DMS153 treated with DMSO at 0.1 percent for 48 hours (cell line): Measurements from ENCODE around the gene JMJD8.

Experiments used
- DNase-seq: peaks from one replicate; lab custom pipeline; 2025; ENCODE audit not compliant: unreplicated experiment; lab: John Stamatoyannopoulos, UW

The JMJD8 gene

DNA sequence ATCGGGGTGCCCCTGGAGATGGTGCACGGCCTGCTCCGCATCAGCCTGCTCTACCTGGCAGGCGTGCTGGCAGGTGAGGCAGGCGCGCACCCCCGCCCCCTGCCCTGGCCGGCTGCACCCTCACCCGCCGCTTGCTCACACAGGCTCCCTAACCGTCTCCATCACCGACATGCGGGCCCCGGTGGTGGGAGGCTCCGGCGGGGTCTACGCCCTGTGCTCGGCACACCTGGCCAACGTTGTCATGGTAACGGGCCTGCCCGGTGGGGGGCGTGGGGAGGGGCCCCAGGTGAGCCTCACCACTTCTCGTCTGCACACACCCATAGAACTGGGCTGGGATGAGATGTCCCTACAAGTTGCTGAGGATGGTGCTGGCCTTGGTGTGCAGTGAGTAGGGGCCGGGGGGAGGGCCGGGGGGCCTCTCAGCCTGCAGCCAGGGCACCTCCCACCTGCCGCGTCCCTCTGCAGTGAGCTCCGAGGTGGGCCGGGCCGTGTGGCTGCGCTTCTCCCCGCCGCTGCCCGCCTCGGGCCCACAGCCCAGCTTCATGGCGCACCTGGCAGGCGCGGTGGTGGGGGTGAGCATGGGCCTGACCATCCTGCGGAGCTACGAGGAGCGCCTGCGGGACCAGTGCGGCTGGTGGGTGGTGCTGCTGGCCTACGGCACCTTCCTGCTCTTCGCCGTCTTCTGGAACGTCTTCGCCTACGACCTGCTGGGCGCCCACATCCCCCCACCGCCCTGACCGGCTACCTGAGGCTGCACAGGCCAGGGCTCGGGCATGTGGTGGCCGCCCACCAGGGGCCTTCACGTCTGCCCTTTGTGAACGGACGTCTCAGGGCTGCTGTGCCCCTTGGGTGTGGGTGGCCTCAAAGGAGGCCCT is 6.6 kb downstream of the JMJD8 start:
- no peak for DNase-seq

DNA sequence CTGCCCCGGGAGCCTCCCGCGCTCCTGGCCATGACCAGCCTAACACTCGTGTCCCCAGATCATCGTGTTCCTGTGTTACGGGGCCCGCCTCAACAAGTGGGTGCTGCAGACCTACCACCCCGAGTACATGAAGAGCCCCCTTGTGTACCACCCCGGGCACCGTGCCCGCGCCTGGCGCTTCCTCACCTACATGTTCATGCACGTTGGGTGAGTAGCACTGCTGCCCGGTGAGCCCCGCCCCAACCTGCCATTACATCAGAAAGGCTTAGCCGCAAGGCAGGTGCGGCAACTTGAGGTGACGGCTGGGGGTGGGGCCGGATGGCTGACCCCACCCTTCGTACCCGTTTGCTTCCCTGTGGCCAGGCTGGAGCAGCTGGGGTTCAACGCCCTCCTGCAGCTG is 7.2 kb downstream of the JMJD8 start:
- DNase-seq: peak; percentile 77

DNA sequence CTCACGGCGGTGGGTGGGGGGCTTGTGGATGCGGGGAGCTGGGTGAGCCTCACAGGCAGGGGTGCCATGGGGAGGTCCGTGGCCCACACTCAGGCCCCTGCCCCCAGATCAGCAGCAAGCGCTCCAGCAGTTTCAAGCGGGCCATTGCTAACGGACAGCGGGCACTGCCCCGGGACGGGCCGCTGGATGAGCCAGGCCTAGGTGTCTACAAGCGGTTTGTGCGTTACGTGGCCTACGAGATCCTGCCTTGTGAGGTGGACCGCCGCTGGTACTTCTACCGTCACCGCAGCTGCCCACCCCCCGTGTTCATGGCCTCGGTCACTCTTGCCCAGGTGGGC is 7.6 kb downstream of the JMJD8 start:
- DNase-seq: no peak

DNA sequence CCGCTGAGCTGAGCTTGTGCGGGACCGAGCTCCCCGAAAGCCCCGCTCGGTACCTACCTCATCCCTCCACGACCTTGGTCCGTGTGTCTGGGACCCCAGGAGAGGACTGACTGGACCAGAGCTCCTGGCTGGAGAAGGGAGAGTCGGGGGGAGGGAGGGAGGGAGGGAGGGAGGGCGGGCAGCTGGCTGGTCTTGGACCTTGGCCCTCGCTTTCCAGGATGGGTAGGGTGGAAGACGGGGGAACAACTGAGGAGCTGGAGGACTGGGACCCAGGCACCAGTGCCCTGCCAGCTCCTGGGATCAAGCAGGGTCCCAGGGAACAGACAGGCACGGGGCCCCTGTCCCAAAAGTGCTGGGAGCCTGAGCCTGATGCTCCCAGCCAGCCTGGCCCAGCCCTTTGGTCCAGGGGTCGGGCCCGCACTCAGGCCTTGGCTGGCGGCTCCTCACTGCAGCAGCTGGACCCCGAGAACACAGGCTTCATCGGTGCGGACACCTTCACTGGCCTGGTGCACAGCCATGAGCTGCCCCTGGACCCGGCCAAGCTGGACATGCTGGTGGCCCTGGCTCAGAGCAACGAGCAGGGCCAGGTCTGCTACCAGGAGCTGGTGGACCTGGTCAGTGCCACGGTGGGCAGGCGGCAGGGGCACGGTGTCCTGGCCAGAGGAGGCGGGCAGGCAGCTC is 8.1 kb downstream of the JMJD8 start:
- DNase-seq: no peak

DNA sequence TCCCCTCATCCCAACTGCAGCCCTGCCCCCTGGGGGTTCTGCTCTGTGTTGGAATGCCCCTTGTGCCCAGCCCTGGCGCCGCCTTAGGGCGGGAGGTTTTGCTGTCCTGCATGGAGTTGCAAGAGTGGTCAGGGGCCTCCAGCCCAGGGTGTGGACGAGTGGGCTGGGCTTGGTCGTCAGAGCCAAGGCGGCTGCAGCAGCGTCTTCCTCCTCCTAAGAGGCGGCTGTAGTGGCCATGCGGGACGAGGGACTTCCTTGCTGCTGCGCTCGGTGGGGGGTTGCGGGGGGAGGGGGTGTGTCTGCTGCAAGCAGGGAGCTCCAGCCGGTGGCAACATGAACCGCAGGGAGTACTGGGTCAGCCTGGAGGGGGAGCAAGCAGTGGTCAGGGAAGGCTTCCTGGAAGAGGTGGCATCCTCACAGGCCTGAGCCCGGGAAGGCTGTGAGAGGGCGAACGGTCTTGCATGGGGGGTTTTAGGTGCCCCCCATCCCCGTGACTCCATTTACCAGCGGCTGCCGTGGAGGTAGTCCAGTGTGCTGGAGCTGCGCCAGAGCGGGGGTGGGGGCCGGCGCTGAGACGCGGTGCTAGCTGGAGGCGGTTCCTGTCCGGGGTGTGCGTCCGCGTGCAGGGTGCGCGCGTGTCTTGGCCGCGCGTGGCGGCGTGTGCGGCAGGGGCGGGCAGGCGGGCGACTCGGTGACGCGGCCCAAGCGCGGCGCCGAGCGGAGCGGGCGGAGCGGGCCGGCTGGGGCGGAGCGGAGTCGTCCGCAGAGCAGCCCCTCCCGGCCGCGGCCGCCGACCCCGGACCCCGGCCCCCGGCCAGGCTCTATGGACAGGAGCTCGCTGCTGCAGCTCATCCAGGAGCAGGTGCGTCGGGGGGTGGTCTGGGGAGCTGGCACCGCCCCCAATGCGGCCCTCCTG is 8.9 kb downstream of the JMJD8 start, which contains the start of gene RHBDL1:
Gene RHBDL1, plus strand, starts transcription at position 704 of the 916 bp plus-strand sequence. Its CDS starts 120 bp downstream, at position 824.
- no peak for DNase-seq

DNA sequence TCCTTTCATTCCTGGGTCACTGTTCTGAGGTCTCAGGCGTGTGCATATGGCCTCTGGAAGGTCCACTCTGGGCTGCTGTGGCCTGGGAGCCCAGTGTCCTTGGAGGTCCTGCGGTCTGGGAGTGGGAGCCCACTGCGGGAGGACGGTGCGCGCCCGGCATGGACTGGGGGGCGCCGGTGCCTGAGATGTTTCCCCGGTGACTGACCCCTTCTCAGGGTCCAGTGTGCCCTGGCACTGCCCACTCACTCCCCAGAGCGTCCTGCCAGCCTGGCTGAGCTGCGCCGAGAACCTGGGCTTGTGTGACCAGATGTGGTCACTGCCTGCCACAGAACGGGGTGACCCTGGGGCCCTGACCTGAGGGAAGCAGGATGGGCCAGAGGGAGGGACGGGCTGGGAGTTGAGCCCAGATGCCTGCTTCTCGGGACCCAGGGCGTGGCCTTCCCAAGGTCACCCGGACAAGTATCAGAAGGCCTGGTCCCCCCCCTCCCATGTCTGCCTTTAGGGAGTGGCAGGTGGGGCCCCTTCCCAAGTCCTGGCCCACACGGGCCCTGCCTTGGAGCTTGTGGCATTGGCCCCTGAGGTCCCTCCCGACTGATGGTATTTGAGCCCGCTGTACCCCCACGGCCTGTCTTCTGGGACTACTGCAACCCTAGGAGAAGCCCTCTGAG is 9.8 kb downstream of the JMJD8 start:
- DNase-seq: no peak

DNA sequence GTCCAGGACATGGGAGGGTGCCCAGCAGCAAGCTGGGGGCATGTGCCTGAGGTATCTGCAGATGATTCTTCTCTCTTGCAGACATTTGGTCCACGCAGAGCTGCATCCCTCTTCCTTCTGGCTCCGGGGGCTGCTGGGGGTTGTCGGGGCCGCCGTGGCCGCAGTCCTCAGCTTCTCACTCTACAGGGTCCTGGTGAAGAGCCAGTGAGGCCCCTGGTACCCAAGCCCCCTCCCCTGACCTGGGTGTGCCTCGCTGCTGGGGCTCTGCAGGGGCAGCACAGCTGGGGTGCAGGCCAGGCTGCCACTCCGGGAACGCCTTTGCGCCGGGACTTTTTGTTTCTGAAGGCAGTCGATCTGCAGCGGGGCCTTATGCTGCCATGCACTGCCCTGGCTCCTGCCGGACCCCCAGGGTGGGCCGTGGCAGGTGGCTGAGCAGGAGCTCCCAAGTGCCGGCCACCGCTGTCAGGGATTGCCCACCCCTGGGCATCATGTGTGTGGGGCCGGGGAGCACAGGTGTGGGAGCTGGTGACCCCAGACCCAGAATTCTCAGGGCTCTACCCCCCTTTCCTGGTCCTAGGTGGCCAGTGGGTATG is 10.6 kb downstream of the JMJD8 start:
- no peak for DNase-seq

DNA sequence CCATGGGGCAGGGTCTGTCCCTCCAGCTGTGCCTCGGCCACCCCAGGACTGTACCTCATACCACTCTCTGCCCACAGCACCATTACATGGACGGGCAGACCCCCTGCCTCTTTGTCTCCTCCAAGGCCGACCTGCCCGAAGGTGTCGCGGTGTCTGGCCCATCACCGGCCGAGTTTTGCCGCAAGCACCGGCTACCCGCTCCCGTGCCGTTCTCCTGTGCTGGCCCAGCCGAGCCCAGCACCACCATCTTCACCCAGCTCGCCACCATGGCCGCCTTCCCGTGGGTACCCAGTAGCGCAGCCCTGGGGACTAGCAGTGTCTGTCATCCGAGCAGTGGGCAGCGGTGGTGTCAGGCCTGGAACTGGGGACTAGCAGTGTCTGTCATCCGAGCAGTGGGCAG is 11.3 kb downstream of the JMJD8 start:
- no peak for DNase-seq

DNA sequence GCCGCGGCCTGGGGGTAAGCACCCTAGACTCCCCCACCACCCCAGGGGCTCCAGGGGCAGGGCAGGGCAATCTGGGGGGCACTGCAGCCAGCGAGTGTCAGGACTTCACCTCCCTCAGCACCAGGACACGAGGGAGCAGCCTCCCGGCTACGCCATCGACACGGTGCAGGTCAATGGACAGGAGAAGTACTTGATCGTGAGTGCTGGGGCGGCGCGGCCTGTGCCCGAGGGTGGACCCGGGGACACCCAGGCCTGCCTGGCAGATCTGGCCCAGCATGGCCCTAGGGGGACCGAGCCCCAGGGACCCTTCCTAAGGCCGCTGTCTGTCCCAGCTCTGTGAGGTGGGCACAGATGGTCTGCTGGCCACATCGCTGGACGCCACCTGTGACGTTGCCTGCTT is 11.8 kb downstream of the JMJD8 start:
- no peak for DNase-seq

DNA sequence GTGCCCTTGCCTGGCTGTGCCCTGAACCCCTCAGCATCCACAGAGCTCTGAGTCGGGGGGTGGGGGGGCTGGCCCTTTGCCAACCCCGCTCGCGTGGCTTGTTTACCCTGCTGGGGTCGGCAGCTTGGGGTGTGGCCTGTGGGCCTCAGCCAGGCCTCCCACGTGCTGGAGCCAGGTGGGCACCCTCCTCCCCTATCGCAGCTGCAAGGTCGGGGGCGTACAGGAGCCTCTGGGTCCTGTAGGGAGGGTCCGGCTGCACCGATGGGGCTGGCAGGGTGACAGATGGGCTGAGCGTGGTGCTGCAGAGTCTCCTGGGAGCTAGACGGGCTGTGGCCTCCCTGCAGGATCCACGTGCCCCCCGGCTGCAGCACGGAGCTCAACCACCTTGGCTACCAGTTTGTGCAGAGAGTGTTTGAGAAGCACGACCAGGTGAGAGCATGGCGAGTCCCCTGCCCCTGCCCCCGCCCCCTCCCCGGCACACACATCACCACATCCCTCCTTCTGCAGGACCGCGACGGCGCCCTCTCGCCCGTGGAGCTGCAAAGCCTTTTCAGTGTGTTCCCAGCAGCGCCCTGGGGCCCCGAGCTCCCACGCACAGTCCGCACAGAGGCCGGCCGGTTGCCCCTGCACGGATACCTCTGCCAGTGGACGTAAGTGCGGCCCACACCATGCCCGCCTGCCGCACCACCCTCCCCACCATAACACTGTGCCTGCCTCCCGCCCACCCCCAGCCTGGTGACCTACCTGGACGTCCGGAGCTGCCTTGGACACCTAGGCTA is 12.6 kb downstream of the JMJD8 start:
- no peak for DNase-seq

DNA sequence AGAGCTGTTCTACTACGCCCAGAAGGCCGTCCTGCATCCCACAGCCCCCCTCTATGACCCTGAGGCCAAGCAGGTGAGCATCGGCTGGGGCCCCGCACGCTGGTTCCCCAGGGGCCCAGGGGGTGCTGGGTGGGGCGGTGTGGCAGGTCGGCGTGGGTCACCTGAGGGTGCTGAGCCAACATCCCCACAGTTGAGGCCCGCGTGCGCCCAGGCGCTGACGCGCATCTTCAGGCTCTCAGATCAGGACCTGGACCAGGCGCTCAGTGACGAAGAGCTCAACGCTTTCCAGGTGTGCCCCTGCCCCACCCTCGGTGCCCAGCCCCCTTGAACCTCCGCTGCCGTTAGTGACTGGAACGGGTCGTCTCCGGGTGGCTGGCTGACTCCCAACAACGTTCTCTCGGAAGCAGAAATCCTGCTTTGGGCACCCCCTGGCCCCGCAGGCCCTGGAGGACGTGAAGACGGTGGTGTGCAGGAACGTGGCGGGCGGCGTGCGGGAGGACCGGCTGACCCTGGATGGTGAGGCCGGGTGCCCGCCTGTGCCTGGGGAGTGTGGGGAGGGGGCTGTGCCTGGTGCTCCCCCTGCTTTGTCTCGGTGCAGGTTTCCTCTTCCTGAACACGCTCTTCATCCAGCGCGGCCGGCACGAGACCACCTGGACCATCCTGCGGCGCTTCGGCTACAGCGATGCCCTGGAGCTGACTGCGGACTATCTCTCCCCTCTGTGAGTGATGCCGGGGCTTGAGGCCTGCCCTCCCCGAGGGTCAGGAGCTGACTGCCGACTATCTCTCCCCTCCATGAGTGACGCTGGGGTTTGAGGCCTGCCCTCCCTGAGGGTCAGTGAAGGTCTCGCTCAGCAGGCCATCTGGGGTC is 13.4 kb downstream of the JMJD8 start:
- DNase-seq: no peak

DNA sequence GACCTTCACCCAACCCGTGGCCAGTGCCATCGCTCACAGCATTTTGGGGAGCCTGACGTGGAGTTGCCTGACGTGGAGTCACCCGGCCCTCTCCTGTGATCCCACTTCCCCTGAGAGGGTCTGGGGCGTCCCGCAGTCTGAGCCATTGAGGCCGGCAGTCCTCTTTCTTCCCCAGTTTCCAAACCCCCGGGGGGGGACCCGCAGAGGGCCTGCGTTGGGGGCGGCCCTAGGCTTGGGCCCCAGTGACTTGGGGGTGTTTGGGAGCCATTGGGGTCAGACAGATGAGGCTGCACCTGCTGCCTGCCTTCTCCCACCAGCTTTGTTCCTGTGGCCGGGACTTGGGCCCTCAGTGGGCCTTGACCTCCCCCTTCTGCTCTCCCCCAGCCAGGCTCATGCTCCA is 14.5 kb downstream of the JMJD8 start:
- DNase-seq: no peak

DNA sequence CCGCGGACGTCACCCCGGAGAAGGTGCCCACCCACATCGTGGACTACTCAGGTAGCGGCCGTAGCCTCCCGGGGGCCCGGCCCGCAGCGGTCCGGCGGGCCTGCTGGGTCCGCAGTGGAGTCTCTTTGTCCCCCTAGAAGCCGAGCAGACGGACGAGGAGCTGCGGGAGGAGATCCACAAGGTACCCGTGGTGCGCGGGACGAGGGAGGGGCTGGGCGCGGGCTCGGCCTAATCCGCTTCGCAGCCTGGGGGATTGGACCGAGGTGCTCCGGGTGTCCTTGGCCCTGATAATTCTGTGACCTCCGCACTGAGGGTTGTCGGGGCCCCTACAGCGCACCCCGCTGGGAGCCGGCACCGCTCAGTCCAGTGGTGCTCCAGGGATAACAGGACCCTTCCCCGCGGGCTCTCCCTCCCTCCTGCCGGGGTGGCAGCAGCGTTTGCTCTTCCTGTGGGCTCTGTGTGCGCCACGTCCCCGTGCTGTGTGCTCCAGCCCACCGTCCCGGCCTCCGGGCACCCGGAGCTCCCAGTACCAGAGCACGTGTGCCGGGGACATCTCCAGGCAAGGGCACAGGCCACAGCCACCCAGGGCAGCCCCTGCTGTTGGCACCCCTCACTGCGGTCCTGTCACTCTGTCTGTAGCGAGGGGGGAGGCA is 15.5 kb downstream of the JMJD8 start:
- no peak for DNase-seq

DNA sequence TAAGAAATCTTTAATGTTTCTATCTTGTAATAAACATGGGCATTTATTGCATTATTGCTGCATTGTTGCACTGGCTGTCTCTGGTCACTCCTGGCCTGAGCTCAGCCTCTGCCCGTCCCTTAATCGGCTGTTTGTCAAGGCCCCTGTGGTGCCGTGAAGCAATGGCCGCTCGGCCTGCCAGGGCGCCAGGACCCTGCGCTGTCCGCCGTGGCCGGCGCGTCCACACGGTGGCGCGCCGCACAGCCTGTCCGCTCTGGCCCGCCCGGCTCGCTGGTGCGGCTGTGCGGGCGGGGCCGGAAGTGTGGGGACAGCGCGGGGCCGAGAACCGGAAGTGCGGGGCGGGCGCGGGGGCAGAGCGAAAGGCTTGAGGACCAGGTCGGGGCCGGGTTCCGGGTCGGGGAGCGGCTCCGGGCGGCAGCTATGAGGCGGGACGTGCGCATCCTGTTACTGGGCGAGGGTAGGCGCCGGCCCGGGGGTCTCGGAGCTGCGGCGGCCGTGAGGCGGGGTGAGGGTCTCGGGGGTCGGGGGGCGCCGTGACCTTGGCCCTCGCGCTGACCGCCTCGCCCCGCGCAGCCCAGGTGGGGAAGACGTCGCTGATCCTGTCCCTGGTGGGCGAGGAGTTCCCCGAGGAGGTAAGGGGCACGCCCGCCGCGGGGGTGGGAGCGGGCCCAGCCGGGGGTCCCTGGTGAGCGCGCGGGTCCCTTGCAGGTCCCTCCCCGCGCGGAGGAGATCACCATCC is 16.2 kb downstream of the JMJD8 start, which contains the start of gene RHOT2:
Gene RHOT2, plus strand, starts transcription at position 353 of the 739 bp plus-strand sequence. Its CDS starts 68 bp downstream, at position 421.
- DNase-seq: peak; percentile 71

DNA sequence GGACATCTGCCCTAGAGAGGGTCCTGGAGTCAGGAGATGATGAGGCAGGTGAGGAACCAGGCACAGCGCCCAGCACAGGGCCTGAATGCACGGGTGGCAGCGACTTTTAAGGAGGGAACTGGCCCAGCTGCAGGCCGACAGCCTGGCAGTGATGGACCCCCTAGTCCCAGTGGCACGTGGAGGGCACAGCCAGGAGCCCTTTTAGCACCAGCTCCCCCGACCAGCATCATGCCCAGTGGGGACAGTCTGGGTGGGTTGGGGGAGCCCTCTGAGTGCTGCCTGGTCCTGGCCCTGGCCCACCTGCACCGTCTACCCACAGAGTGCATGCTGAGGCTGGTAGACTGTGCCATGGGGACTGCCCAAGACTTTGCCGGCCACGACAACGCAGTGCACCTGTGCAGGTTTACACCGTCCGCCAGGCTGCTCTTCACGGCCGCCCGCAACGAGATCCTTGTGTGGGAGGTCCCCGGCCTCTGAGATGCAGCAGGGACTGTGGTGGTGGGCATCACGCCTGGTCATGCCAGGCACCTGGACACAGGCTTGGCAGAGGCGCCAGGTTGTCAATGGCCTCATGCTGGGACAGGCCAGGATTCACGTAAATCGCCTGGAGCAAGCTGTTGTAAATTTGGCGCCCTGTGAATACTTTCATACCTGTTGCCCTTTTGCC is 16.9 kb downstream of the JMJD8 start:
- DNase-seq: no peak

DNA sequence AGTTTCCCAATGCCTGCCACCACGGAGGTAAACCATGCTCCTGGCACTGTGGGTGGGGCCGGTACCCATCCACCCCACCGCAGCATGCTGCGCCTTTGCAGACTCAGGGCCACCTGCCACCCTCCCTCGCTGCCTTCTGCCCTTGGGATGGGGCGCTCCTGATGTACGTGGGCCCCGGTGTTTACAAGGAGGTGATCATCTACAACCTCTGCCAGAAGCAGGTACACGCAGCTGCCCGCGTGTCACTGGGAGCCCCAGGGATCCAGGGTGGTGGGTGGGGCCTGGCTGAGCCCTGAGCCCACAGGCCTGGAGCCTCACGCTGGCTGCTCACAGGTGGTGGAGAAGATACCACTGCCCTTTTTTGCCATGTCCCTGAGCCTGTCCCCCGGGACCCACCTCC is 17.6 kb downstream of the JMJD8 start:
- DNase-seq: no peak

DNA sequence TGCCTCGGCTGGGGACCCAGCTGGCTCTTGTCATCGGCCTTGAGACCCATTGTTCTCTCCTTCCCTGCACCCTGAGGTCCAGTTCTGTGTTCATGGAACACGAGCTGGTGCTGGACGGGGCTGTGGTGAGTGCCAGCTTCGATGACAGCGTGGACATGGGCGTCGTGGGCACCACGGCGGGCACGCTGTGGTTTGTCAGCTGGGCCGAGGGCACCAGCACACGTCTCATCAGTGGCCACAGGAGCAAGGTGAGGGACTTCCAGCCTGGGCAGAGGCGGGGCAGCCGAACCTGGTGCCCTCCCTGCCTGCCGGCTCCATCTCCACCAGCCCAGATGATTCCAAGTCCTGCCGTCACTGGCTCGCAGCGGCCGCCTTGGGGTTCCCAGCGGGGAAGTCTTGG is 21.5 kb downstream of the JMJD8 start:
- no peak for DNase-seq
